ENCODE results near the gene HOXA3. TPM values are rescaled to one million over a fixed set of nuclear protein-coding genes. Genes with fewer than 3 reads are reported as not detected.
A peak's percentile ranks its signal among the peaks of the same experiment; 100 is the strongest.

The HOXA3 gene
- total and polyA plus RNA-seq, 2 of the 8 experiments (the other 6 are each of a cell fraction or from before 2014, with no cell fraction given), result not detected

GRCh38 chr7:27169658-27170425, 17.5 kb upstream of the HOXA3 start (continued):
- TF ChIP-seq YY1 (IDR thresholded peaks at IDR 0.05; ENCODE audit: low read depth, low read length) (no peak), KDM4A (IDR thresholded peaks at IDR 0.05; ENCODE audit: low read depth, low read length, severe bottlenecking) (no peak), SP2 (IDR thresholded peaks at IDR 0.05; ENCODE audit: low read length) (no peak), CTCF (IDR thresholded peaks at IDR 0.05; ENCODE audit: control extremely low read depth in 1 of 3, insufficient read depth in 1 of 3, low read depth in 1 of 3, low read length in 3 of 3) (no peak), RNF2 (IDR thresholded peaks at IDR 0.05; ENCODE audit: borderline replicate concordance, low read depth, low read length, missing control alignments, poor library complexity, severe bottlenecking) (peak; percentile 97), ATF2 (IDR thresholded peaks at IDR 0.05; ENCODE audit: low read length) (no peak), CTBP2 (IDR thresholded peaks at IDR 0.05; ENCODE audit: borderline replicate concordance, insufficient read depth, insufficient read length, low read length) (peak; percentile 63), KDM1A (IDR thresholded peaks at IDR 0.05; ENCODE audit: borderline replicate concordance, low read length) (no peak), CHD2 (IDR thresholded peaks at IDR 0.05; ENCODE audit: low read length) (no peak), HDAC2 (IDR thresholded peaks at IDR 0.05; ENCODE audit: borderline replicate concordance in 1 of 2, low read depth in 2 of 2, low read length in 2 of 2) (no peak), CREB1 (IDR thresholded peaks at IDR 0.05) (no peak), KDM5A (IDR thresholded peaks at IDR 0.05; ENCODE audit: low read length) (no peak), SP4 (IDR thresholded peaks at IDR 0.05; ENCODE audit: low read length) (no peak), USF2 (IDR thresholded peaks at IDR 0.05; ENCODE audit: low read length) (no peak), CHD1 (IDR thresholded peaks at IDR 0.05; ENCODE audit: low read depth, low read length) (no peak), SIN3A (conservative IDR thresholded peaks at IDR 0.05 in 1 of 2, IDR thresholded peaks at IDR 0.05 in 1 of 2; ENCODE audit: low read depth in 1 of 2, low read length in 2 of 2) (no peak), PHF8 (conservative IDR thresholded peaks at IDR 0.05; ENCODE audit: low read depth, low read length) (no peak), JUND (IDR thresholded peaks at IDR 0.05; ENCODE audit: low read length) (no peak)
